Stimulated activated naive CD8-positive, alpha-beta T cell treated with anti-CD3 and anti-CD28 coated beads, Interleukin-15, Interleukin-2, amounts not matched to agents 100 U/mL and 50 U/mL, for 24 hours (primary cell): Measurements from ENCODE around the gene TRMT10B.
A peak's percentile ranks its signal among the peaks of the same experiment; 100 is the strongest.

Experiments
- ATAC-seq: fragments of 150-1000 bp; cut with Tn5 transposase; one replicate; pipeline ENCODE4 v1.10.0; 2021
- DNase-seq: peaks from one replicate; pipeline ENCODE4 v3.0.0; 2021

Gene TRMT10B, protein sequence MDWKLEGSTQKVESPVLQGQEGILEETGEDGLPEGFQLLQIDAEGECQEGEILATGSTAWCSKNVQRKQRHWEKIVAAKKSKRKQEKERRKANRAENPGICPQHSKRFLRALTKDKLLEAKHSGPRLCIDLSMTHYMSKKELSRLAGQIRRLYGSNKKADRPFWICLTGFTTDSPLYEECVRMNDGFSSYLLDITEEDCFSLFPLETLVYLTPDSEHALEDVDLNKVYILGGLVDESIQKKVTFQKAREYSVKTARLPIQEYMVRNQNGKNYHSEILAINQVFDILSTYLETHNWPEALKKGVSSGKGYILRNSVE

DNA sequence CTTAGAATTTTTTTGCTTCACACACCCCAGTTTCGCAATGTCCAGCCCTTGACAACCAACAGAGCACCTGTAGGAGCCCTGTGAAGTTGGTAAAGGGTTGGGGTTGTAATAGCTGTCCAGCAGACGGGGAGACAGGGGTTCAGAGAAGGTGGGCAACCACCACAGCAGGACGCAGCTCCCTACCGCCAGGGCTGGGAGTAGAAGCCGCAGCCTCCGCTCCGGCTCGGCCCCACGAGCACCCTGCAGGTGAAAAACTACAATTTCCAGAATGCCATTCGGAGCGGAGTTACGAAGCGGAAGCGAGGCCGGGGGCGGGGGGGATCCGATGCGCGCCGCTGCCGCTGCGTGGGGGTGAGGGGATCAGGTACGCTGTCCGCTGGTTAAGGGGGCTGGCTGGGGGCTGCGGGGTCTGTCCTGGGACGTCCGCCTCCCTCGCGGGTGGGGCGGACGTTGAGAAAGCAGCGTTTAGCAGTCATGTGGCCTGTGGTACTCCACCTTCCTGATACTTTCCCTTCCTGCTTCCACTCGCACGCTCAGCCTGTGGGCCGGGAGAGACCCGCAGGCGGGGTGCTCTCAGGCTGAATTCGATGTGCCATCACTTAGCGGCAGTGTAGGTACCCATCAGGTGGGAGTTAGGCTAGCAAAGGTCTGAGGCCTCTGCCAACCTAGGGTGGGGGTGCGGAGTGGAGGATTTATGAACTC lies at the start of gene TRMT10B:
TRMT10B (plus strand) TSS at position 317 of the 702 bp plus-strand sequence. CDS start 8,127 bp downstream, outside the sequence.
- DNase-seq (peak; percentile 76), ATAC-seq (peak; percentile 88)

DNA sequence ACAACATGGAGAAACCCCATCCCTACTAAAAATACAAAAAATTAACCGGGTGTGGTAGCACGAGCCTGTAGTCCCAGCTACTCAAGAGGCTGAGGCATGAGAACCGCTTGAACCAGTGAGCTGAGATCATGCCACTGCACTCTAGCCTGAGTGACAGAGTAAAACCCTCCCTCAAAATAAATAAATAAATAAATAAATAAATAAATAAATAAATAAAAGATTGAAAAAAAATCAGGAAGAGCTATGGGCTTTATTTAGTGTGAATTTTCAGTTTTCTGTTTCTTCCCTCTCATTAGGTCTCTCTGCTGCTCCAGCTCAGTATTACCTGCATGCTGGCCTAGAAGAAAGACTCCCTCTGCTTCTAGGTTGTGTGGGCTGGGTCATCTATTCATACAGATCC lies 47.8 kb upstream of the TRMT10B start:
- DNase-seq (no peak), ATAC-seq (no peak)

- ATAC-seq (peak; percentile 71), DNase-seq (no peak)
Measured at GRCh38 chr9:37706290-37706689, 47.3 kb upstream of the TRMT10B start.

DNA sequence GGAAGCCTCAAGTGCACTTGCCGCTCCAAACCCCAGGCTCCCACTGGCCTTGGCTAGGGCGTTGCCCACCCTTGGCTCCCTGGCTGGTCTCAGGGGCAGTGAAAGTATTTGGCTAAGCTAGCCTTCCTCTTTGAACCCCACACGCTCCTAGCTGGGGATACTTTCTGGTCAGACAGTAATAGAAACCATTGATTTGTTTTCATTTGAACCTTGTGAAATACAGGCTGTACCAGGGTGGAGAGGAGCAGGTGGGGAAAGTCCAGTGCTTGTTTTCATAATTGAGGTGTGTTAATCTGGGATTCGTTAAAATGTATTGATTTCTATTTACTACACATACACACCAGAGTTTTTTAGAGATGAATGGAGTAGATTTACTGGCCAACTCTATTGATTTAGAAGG lies 45.9 kb upstream of the TRMT10B start:
- no peak for ATAC-seq

GRCh38 chr9:37710046-37710445 lies 43.6 kb upstream of the TRMT10B start:
- DNase-seq = no peak
- ATAC-seq = no peak

More for the DNA sequence above, 45.9 kb upstream of the TRMT10B start:
- no peak for DNase-seq

- no peak for DNase-seq
Measured at GRCh38 chr9:37715260-37715659, 38.3 kb upstream of the TRMT10B start.

GRCh38 chr9:37715991-37716505 lies 37.6 kb upstream of the TRMT10B start:
- ATAC-seq = no peak
- DNase-seq = no peak

More at GRCh38 chr9:37715260-37715659, 38.3 kb upstream of the TRMT10B start:
- no peak for ATAC-seq

DNA sequence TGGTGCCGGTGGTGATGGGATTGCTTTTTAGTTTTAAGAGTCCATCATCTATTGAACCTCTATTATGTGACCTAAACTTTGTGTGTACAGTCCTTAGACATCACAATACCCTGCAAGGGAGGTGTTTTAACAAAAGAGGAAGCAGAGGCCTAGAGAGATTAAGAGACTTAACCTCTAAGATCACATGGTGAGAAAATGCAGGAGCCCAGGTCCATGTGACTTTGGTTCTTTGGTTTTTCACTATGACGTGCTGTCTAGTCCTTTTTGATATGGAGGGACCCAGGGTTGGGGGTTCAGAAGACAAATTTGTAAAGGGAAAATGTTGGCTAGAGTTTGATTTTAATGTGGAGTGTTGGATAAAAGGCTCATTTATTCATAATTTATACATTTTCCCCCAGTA lies 34.1 kb upstream of the TRMT10B start:
- no peak for ATAC-seq
- no peak for DNase-seq

GRCh38 chr9:37727013-37727412 lies 26.6 kb upstream of the TRMT10B start:
- no peak for ATAC-seq
- DNase-seq = no peak

DNA sequence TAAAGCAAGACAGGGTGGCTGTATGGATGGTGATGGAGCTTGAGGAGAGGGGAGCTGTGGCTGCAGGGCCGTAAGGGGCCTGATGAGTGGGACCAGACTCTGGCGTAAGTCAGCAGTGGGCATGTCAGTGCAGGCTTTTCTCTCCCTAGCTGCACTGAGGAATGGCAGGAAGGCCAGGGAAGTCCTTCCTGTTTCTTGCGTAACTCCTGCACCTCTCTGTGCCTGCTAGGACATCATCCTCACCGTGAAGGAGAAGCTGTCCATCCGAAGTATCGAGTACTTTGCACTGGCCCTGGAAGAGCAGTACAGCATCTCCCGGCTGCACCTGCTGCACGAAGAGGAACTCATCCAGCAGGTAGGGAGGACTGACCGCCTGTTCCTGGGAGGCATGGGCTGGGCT lies 24.1 kb upstream of the TRMT10B start:
- DNase-seq (no peak), ATAC-seq (no peak)

GRCh38 chr9:37730256-37730655 lies 23.3 kb upstream of the TRMT10B start:
- ATAC-seq = no peak
- no peak for DNase-seq

GRCh38 chr9:37730839-37731238 lies 22.8 kb upstream of the TRMT10B start:
- DNase-seq (no peak), ATAC-seq (no peak)

GRCh38 chr9:37732086-37732741 lies 21.4 kb upstream of the TRMT10B start:
- DNase-seq = no peak
- no peak for ATAC-seq

- DNase-seq (no peak), ATAC-seq (no peak)
Measured at GRCh38 chr9:37732952-37733351, 20.7 kb upstream of the TRMT10B start.

- DNase-seq = no peak
- ATAC-seq = no peak
Measured at GRCh38 chr9:37739222-37739621, 14.4 kb upstream of the TRMT10B start.

GRCh38 chr9:37740128-37740527 lies 13.5 kb upstream of the TRMT10B start:
- ATAC-seq (no peak), DNase-seq (no peak)

DNA sequence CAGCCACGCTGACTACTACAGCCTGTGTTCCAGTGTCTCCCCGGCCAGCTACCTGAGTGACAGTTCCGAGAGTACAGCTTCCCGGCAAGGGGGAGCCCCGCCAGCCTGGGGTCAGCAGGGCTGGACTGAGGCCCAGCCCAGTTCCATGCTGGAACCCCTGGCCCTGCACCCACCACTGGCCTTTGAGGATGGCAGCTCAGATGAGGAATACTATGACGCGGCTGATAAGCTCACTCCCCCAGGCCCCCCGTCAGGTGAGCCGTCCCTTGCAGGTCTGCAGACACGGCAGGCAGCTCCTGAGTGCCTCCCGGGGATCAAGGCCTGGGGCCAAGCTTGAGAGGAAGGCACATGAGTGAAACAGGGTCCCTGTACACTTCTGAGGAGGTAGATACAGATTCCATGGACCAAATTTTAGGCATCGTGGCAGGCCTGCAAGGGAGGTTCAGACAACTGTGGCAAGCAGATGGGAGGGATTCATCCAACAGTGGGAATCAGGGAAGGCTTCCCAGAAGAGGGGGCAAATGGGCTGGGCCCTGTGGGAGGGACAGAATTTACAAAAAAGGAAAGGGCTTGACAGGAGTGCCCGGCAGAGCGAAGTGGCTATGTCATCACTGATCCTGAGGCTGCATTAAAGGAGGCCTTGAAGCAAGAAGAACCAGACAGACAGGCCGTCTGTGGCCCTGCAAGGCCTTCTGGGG lies 12.8 kb upstream of the TRMT10B start:
- ATAC-seq = no peak
- DNase-seq = no peak

GRCh38 chr9:37745970-37746369 lies 7.6 kb upstream of the TRMT10B start:
- ATAC-seq (no peak), DNase-seq (no peak)

DNA sequence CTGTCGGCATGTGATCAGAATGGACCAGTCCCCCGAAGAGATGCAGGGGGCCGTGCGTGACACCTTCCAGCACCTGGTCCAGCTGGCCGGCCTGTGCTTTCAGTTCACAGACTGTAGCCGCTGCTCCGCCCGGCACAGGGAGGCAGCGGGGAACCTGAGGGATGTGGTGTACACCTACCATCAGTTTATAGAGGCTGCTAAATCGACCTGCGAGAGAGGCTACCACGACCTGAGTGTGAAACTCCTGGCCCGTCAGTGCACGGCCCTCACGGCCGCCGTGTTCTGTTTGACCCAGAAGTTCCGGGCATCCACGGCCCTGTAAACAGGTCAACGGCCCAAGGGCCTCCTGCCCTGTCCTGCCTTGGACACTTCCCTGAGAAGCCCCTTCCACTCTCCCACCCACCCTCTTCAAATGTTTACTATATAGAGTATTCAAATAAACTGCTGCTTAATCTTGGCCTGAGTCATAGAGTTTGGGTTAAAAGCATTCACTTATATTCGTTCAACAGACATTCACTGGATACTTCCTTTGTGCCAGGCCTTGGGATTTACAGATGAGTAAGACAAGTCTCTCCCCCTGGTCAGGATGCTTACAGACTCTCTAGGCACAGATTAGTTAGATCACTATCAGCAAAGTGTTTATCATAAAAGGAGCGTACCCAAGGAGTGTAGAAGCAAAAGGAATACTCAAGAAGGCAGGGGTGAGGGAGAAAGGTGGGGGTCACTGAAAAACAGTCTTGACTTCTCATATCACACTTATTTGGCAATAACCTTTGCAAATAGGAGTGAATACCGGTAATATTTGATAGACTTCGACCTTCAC lies 6.9 kb upstream of the TRMT10B start:
- DNase-seq (no peak), ATAC-seq (no peak)

DNA sequence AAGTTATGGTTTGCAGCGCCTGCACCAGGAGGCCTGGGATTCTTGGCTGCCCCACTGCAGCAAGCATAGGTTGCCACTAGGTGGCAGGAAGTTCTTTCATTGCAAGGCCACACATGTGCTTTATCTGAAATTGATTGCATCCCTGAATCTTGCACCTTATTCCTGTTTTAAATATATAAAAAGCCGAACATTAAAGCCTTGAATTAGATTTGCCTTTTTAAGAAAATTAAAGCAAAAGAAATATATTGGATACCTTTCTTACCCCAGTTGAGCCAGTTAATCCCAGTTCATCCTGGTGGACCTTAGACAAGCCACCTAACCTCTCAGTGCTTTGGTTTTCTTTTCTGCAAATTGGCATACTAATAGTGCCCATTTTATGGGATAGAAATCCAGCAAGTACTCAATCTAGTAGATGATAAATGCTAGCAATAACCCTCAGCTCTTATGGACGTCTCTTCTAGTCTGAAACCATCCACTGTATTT lies 6.3 kb upstream of the TRMT10B start:
- peak; percentile 64 for DNase-seq
- peak; percentile 75 for ATAC-seq

DNA sequence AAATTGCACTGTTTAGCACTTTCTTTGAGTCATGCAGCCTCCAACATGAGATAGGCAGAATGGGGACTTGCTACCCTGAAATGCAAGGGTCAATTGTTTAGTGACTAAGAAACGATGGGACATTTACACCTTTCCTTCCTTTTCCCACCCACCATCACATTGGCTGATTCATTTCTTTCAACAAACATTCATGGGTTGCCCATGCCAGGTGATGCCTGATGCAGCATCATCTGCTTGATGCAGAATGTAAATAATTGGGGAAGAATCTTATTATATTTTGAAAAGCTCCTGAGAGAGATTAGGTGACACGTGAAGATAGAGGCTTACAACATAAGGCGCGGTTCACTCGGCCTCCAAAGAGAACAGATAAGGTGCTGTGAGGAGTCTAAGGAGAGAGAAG lies 4.5 kb upstream of the TRMT10B start:
- ATAC-seq (no peak), DNase-seq (no peak)
